GM18867 (cell line): Measurements from ENCODE around the gene NSMCE3.
A peak's percentile ranks its signal among the peaks of the same experiment; 100 is the strongest.
"Not testable (repeated sequence)": the region's sequence is repeated elsewhere in the genome, so short reads cannot be mapped to it uniquely, and the experiment has no call there.

Experiments used
- ATAC-seq: cut with Tn5 transposase; IDR thresholded peaks from one replicate; pipeline ENCODE4 v1.9.1; 2021; ENCODE audit warnings: mild to moderate bottlenecking, moderate library complexity; ENCODE audit not compliant: unreplicated experiment

NSMCE3 gene

GRCh38 chr15:29270169-29270955 lies 740 bp upstream of the NSMCE3 start:
- peak; percentile 30 for ATAC-seq

- ATAC-seq, result peak; percentile 25
Observed at GRCh38 chr15:29268706-29269484, 727 bp downstream of the NSMCE3 start.

- no peak for ATAC-seq
Observed at GRCh38 chr15:29266052-29266582, 3.5 kb downstream of the NSMCE3 start.

- ATAC-seq, result no peak
Observed at GRCh38 chr15:29263289-29263688, 6.3 kb downstream of the NSMCE3 start.

GRCh38 chr15:29262738-29263137 lies 6.9 kb downstream of the NSMCE3 start:
- no peak for ATAC-seq

GRCh38 chr15:29260896-29261295 lies 8.7 kb downstream of the NSMCE3 start:
- ATAC-seq, result no peak

- no peak for ATAC-seq
Observed at GRCh38 chr15:29259233-29259632, 10.4 kb downstream of the NSMCE3 start.

- no peak for ATAC-seq
Observed at GRCh38 chr15:29252234-29252633, 17.4 kb downstream of the NSMCE3 start.

GRCh38 chr15:29244544-29244943 lies 25.1 kb downstream of the NSMCE3 start:
- no peak for ATAC-seq

- ATAC-seq, result no peak
Observed at GRCh38 chr15:29244123-29244522, 25.5 kb downstream of the NSMCE3 start.

- ATAC-seq, result no peak
Observed at GRCh38 chr15:29242456-29243242, 27.0 kb downstream of the NSMCE3 start.

GRCh38 chr15:29241207-29241606 lies 28.4 kb downstream of the NSMCE3 start:
- no peak for ATAC-seq

- no peak for ATAC-seq
Observed at GRCh38 chr15:29239395-29239794, 30.2 kb downstream of the NSMCE3 start.

GRCh38 chr15:29233566-29233965 lies 36.1 kb downstream of the NSMCE3 start:
- no peak for ATAC-seq

- no peak for ATAC-seq
Observed at GRCh38 chr15:29226436-29227208, 43.0 kb downstream of the NSMCE3 start.

- ATAC-seq, result no peak
Observed at GRCh38 chr15:29225534-29226234, 43.9 kb downstream of the NSMCE3 start.

GRCh38 chr15:29224987-29225363 lies 44.6 kb downstream of the NSMCE3 start:
- ATAC-seq, result not testable (repeated sequence)

- not testable (repeated sequence) for ATAC-seq
Observed at GRCh38 chr15:29224235-29224986, 45.2 kb downstream of the NSMCE3 start.

GRCh38 chr15:29223640-29224039 lies 46.0 kb downstream of the NSMCE3 start:
- no peak for ATAC-seq
